Panc1 (cell line): Measurements from ENCODE around the gene TLR6. TPM values are rescaled to one million over a fixed set of nuclear protein-coding genes. Genes with fewer than 3 reads are reported as not detected.

ENCODE experiments used
- ATAC-seq: fragments of 200-7000 bp; cut with Tn5 transposase; 2 replicates; pipeline ENCODE4 v1.9.1; 2020; ENCODE audit warnings: mild to moderate bottlenecking, moderate library complexity
- BruUV-seq: library from RNA; stranded (reverse); fragments of 400-500 nt; replicated peaks from 2 replicates; lab custom pipeline; 2021; lab: Mats Ljungman, UMichigan
- CTCF ChIA-PET: fragments of 300-600 bp; sonication (Branson Sonifier 250); formaldehyde crosslinking; loops from one replicate; lab custom pipeline; 2022; ENCODE audit warnings: antibody characterized with exemption; lab: Charles Lee
- POLR2A ChIA-PET: fragments of 300-600 bp; sonication (Branson Sonifier 250); formaldehyde crosslinking; loops from one replicate; lab custom pipeline; 2022; ENCODE audit warnings: antibody characterized with exemption; lab: Charles Lee
- DNase-seq: peaks from one replicate; pipeline ENCODE4 v3.0.0-alpha.2; 2010; ENCODE audit warnings: low read depth, low spot score
- H3K27ac ChIP-seq: 2 replicates; pipeline ENCODE4 v1.5.1; 2011; ENCODE audit warnings: mild to moderate bottlenecking, low read length, inconsistent platforms
- H3K27me3 ChIP-seq: fragments of 200-500 bp; sonication (Bioruptor generic); 2 replicates; pipeline ENCODE4 v1.6.0; 2014; ENCODE audit warnings: low read length, inconsistent platforms; ENCODE audit not compliant: control insufficient read depth, insufficient read depth
- H3K36me3 ChIP-seq: fragments of 200-500 bp; sonication (Bioruptor generic); 2 replicates; pipeline ENCODE4 v1.5.1; 2014; ENCODE audit warnings: inconsistent platforms, mild to moderate bottlenecking, low read length, moderate library complexity; ENCODE audit not compliant: control insufficient read depth, insufficient read depth
- H3K4me1 ChIP-seq: 2 replicates; pipeline ENCODE4 v1.5.1; 2011; ENCODE audit warnings: inconsistent platforms, mild to moderate bottlenecking, low read length, moderate library complexity; ENCODE audit not compliant: control insufficient read depth, insufficient read depth
- H3K4me3 ChIP-seq, 2 experiments: 2 replicates each; pipeline ENCODE4 v1.5.1; 2011 to 2012; ENCODE audit warnings: low read depth in 2 of 2, low read length in 2 of 2, mild to moderate bottlenecking in 2 of 2, inconsistent platforms in 1 of 2, moderate library complexity in 1 of 2
- H3K9me3 ChIP-seq: fragments of 200-500 bp; sonication (Bioruptor generic); 2 replicates; pipeline ENCODE4 v1.5.1; 2014; ENCODE audit warnings: low read depth, mild to moderate bottlenecking, inconsistent platforms, low read length, moderate library complexity; ENCODE audit not compliant: control insufficient read depth, insufficient read depth
- CTCF ChIP-seq: fragments of 450-650 bp; IDR thresholded peaks from 2 replicates; pipeline ENCODE4 v1.5.1; 2017; ENCODE audit warnings: mild to moderate bottlenecking
- POLR2AphosphoS5 ChIP-seq: IDR thresholded peaks from 2 replicates; pipeline ENCODE4 v1.6.1; 2012; ENCODE audit warnings: mild to moderate bottlenecking, low read depth, low read length, moderate library complexity
- REST ChIP-seq, 2 experiments: IDR thresholded peaks; 2 replicates each; pipeline ENCODE4 v1.6.1; 2011 to 2012; ENCODE audit warnings: low read depth in 2 of 2, control low read depth in 1 of 2, low read length in 1 of 2, mild to moderate bottlenecking in 1 of 2, moderate library complexity in 1 of 2; ENCODE audit not compliant: insufficient read depth in 1 of 2
- SIN3A ChIP-seq: IDR thresholded peaks from 2 replicates; pipeline ENCODE4 v1.6.1; 2012; ENCODE audit warnings: low read depth, mild to moderate bottlenecking, low read length, moderate library complexity, borderline replicate concordance; ENCODE audit not compliant: insufficient read depth
- TCF7L2 ChIP-seq: IDR thresholded peaks from 2 replicates; pipeline ENCODE4 v1.6.1; 2011; ENCODE audit warnings: mild to moderate bottlenecking, low read depth, low read length, inconsistent platforms
- in situ Hi-C: cut with HindIII; loops from 2 replicates; pipeline ENCODE4 v1.10.0; 2016; ENCODE audit warnings: low sequenced_read_pairs, low pct_unique_long_range_greater_than_20kb
- intact Hi-C: fragments of 100-400 bp; cut with micrococcal nuclease; formaldehyde crosslinking; loops from one replicate; pipeline ENCODE4 v1.10.0; 2022; ENCODE audit not compliant: unreplicated experiment
- total RNA-seq: library from RNA; stranded (reverse); gene quantifications from one replicate; pipeline ENCODE4 v1.2.1, GENCODE V29; 2021; ENCODE audit not compliant: unreplicated experiment

The TLR6 gene
- total RNA-seq, 1 experiment from 2014 or later: 1.1 TPM

GRCh38 chr4:38782452-38783108 is 74.0 kb downstream of the TLR6 start, which contains the start of gene TLR10:
Gene TLR10 (minus strand): TSS chr4:38782990. CDS start chr4:38775590, 7,400 bp downstream.
- TF ChIP-seq REST (IDR thresholded peaks at IDR 0.05; ENCODE audit: insufficient read depth in 1 of 2, low read depth in 2 of 2, low read length in 1 of 2) (no peak), POLR2AphosphoS5 (no peak), SIN3A (no peak), TCF7L2 (no peak), CTCF (peak; percentile 77)
- H3K4me3 ChIP-seq: no peak within 1 kb of the TSS
- in situ Hi-C loops: no loop called here
- CTCF ChIA-PET: interaction anchor here (0.6 to 1.8 kb wide), 4 partner anchors 23 to 415 kb away, joined by 3 to 7 read pairs (median 4); no protein-coding TSS in a partner anchor
- H3K36me3 ChIP-seq: no peaks in the 10 kb centered on the region
- POLR2A ChIA-PET: no interaction called here
- intact Hi-C loops: no loop called here
- ATAC-seq (peak; percentile 66; the same call in 1 of the 2 replicates), DNase-seq (no peak)
- H3K27ac ChIP-seq: no peak within 1 kb of the TSS
- H3K4me1 ChIP-seq: no peaks in the 10 kb centered on the region
- BruUV-seq: no TSS peak
- H3K27me3 ChIP-seq: no peaks in the 10 kb centered on the region
- H3K9me3 ChIP-seq: no peaks in the 10 kb centered on the region

GRCh38 chr4:38781854-38782261 is 74.8 kb downstream of the TLR6 start:
- no TSS peak for BruUV-seq

More at GRCh38 chr4:38781854-38782261, 74.8 kb downstream of the TLR6 start:
- DNase-seq: no peak
- ChIA-PET POLR2A (no interaction called here), CTCF (interaction anchor here (1.8 kb wide), 1 partner anchor 22 kb away, joined by 7 read pairs; no protein-coding TSS in a partner anchor)
- no peaks in the 10 kb centered on the region for H3K9me3 ChIP-seq
- H3K27me3 ChIP-seq: no peaks in the 10 kb centered on the region
- no peaks in the 10 kb centered on the region for H3K4me1 ChIP-seq
- TF ChIP-seq POLR2AphosphoS5 (no peak), CTCF (no peak), TCF7L2 (no peak), SIN3A (no peak), REST (IDR thresholded peaks at IDR 0.05; ENCODE audit: insufficient read depth in 1 of 2, low read depth in 2 of 2, low read length in 1 of 2) (no peak)
- in situ Hi-C loops: no loop called here
- no peaks in the 10 kb centered on the region for H3K36me3 ChIP-seq
- intact Hi-C loops: no loop called here
- no peak overlapping the region for H3K27ac ChIP-seq
- H3K4me3 ChIP-seq: no peak overlapping the region
- ATAC-seq: no peak
